Neural cell (in vitro differentiated cells): Measurements from ENCODE around the gene CACNA1B. TPM values are rescaled to one million over a fixed set of nuclear protein-coding genes. Genes with fewer than 3 reads are reported as not detected.

Experiments
- H2AFZ ChIP-seq: fragments of 200-600, 300-800 bp; sonication (generic), shearing (Covaris generic); 2 replicates; pipeline ENCODE4 v1.6.0; 2014; ENCODE audit warnings: low read depth, mild to moderate bottlenecking, antibody characterized with exemption, low read length, moderate library complexity
- H3F3A ChIP-seq: fragments of 200-600 bp; shearing (Covaris generic); 2 replicates; pipeline ENCODE4 v1.6.1; 2016; ENCODE audit warnings: mild to moderate bottlenecking, moderate library complexity, mixed read lengths, antibody characterized with exemption, low read length; ENCODE audit not compliant: insufficient read depth, poor library complexity, severe bottlenecking
- H3K27ac ChIP-seq: fragments of 200-600, 300-800 bp; sonication (generic), shearing (Covaris generic); 2 replicates; pipeline ENCODE4 v1.5.1; 2014; ENCODE audit warnings: mild to moderate bottlenecking, low read length, moderate library complexity
- H3K27me3 ChIP-seq: fragments of 300-800, 200-600 bp; sonication (generic), shearing (Covaris generic); 2 replicates; pipeline ENCODE4 v1.6.0; 2014; ENCODE audit warnings: mild to moderate bottlenecking, low read depth, low read length, moderate library complexity; ENCODE audit not compliant: insufficient read depth
- H3K36me3 ChIP-seq: fragments of 300-800, 200-600 bp; sonication (generic), shearing (Covaris generic); 2 replicates; pipeline ENCODE4 v1.5.1; 2014; ENCODE audit warnings: mild to moderate bottlenecking, antibody characterized with exemption, low read length, moderate library complexity; ENCODE audit not compliant: insufficient read depth
- H3K4me2 ChIP-seq: fragments of 300-800, 200-600 bp; sonication (generic), shearing (Covaris generic); 2 replicates; pipeline ENCODE4 v1.6.0; 2014; ENCODE audit warnings: mild to moderate bottlenecking, low read length
- H3K4me3 ChIP-seq: fragments of 300-800, 200-600 bp; sonication (generic), shearing (Covaris generic); 2 replicates; pipeline ENCODE4 v1.5.1; 2014; ENCODE audit warnings: mild to moderate bottlenecking, low read length, moderate library complexity
- H3K79me2 ChIP-seq: fragments of 200-600 bp; shearing (Covaris generic); replicated peaks from 2 replicates; pipeline ENCODE4 v1.6.0; 2014; ENCODE audit warnings: mild to moderate bottlenecking, low read length, moderate library complexity; ENCODE audit not compliant: insufficient read depth
- H3K9ac ChIP-seq: fragments of 300-800, 200-600 bp; sonication (generic), shearing (Covaris generic); 2 replicates; pipeline ENCODE4 v1.6.1; 2016; ENCODE audit warnings: mild to moderate bottlenecking, low read length, mixed read lengths
- H3K9me2 ChIP-seq: fragments of 200-600 bp; shearing (Covaris generic); 2 replicates; pipeline ENCODE4 v1.6.1; 2016; ENCODE audit warnings: mild to moderate bottlenecking, low read length, mixed read lengths; ENCODE audit not compliant: insufficient read depth
- H3K9me3 ChIP-seq: fragments of 200-600, 300-800 bp; sonication (generic), shearing (Covaris generic); 2 replicates; pipeline ENCODE4 v1.6.1; 2016; ENCODE audit warnings: mild to moderate bottlenecking, mixed run types, low read length, moderate library complexity, mixed read lengths
- H4K20me1 ChIP-seq: fragments of 200-600 bp; shearing (Covaris generic); 2 replicates; pipeline ENCODE4 v1.6.1; 2016; ENCODE audit warnings: mild to moderate bottlenecking, mixed run types; ENCODE audit not compliant: insufficient read depth
- EP300 ChIP-seq: fragments of 450-650 bp; conservative IDR thresholded peaks from 2 replicates; pipeline ENCODE4 v1.6.1; 2014; ENCODE audit warnings: antibody characterized with exemption, mild to moderate bottlenecking, moderate library complexity; ENCODE audit not compliant: poor library complexity, severe bottlenecking
- EZH2 ChIP-seq: fragments of 200-600, 300-800 bp; shearing (Covaris generic), sonication (generic); IDR thresholded peaks from 2 replicates; pipeline ENCODE4 v1.6.1; 2014; ENCODE audit warnings: antibody characterized with exemption, low read length, borderline replicate concordance, mild to moderate bottlenecking; ENCODE audit not compliant: insufficient read depth, poor library complexity, severe bottlenecking
- MXI1 ChIP-seq: fragments of 450-650 bp; conservative IDR thresholded peaks from 2 replicates; pipeline ENCODE4 v1.6.1; 2014; ENCODE audit warnings: antibody characterized with exemption, mild to moderate bottlenecking; ENCODE audit not compliant: poor library complexity, severe bottlenecking
- POLR2AphosphoS5 ChIP-seq: IDR thresholded peaks from 2 replicates; pipeline ENCODE4 v1.6.1; 2012
- RAD21 ChIP-seq: fragments of 450-650 bp; conservative IDR thresholded peaks from 2 replicates; pipeline ENCODE4 v1.6.1; 2014; ENCODE audit warnings: antibody characterized with exemption, mild to moderate bottlenecking, moderate library complexity
- SMC3 ChIP-seq: fragments of 450-650 bp; conservative IDR thresholded peaks from 2 replicates; pipeline ENCODE4 v1.6.1; 2014; ENCODE audit warnings: antibody characterized with exemption, mild to moderate bottlenecking, moderate library complexity; ENCODE audit not compliant: poor library complexity
- TAF1 ChIP-seq: IDR thresholded peaks from 2 replicates; pipeline ENCODE4 v1.6.1; 2012; ENCODE audit warnings: low read depth
- polyA plus RNA-seq: library from polyadenylated mRNA; depleted of rRNA; stranded (reverse); fragments of >200 nt; gene quantifications from 2 replicates; pipeline ENCODE4 v1.2.3, GENCODE V29; 2014
- TF ChIP-seq, protein P1 (sequence below): IDR thresholded peaks from 2 replicates; pipeline ENCODE4 v1.6.1; 2012; ENCODE audit warnings: borderline replicate concordance
- TF ChIP-seq, protein P2 (sequence below): fragments of 450-650 bp; IDR thresholded peaks from 2 replicates; pipeline ENCODE4 v1.5.1; 2014; ENCODE audit warnings: antibody characterized with exemption, mild to moderate bottlenecking, moderate library complexity; ENCODE audit not compliant: poor library complexity, severe bottlenecking

CACNA1B gene
- polyA plus RNA-seq, 1 donor from 2014 or later = 5.8 TPM

DNA sequence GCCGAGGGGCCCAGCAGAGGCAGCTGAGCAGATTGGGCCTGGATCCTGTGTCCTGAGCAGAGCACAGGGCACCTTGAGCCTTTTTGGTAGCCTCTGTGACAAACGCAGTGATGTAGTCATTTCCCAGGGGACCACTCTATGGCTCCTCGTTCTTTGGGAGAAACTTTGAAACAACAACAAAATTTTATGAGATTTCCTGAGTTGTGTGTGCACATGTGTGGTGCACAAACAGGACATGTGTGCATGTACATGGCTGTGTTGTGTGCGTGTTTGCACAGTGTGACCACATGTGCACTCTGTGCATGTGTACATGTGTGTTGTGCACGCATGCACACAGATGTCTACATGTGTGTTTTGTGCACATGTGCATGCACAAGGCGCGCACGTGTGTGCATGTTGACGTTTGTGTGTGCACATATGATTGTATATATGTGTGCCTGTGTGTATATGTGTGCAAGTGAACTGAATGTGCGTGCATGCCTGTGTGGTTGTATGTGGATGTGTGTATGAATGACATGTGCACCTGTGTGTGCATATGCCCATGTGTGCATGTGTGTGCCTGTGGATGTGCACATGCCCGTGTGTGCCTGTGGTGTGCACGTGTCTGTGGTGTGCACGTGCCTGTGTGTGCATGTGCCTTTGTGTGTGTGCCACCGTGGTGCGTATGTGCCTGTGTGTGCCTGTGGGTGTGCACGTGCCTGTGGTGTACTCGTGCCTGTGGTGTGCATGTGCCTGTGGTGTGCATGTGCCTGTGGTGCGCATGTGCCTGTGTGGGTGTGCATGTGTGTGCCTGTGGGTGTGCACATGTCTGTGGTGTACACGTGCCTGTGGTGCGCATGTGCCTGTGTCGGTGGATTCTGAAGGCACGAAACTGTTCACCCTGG lies 221.6 kb downstream of the CACNA1B start:
- TF ChIP-seq, protein P1, sequence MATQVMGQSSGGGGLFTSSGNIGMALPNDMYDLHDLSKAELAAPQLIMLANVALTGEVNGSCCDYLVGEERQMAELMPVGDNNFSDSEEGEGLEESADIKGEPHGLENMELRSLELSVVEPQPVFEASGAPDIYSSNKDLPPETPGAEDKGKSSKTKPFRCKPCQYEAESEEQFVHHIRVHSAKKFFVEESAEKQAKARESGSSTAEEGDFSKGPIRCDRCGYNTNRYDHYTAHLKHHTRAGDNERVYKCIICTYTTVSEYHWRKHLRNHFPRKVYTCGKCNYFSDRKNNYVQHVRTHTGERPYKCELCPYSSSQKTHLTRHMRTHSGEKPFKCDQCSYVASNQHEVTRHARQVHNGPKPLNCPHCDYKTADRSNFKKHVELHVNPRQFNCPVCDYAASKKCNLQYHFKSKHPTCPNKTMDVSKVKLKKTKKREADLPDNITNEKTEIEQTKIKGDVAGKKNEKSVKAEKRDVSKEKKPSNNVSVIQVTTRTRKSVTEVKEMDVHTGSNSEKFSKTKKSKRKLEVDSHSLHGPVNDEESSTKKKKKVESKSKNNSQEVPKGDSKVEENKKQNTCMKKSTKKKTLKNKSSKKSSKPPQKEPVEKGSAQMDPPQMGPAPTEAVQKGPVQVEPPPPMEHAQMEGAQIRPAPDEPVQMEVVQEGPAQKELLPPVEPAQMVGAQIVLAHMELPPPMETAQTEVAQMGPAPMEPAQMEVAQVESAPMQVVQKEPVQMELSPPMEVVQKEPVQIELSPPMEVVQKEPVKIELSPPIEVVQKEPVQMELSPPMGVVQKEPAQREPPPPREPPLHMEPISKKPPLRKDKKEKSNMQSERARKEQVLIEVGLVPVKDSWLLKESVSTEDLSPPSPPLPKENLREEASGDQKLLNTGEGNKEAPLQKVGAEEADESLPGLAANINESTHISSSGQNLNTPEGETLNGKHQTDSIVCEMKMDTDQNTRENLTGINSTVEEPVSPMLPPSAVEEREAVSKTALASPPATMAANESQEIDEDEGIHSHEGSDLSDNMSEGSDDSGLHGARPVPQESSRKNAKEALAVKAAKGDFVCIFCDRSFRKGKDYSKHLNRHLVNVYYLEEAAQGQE = no peak
- TF ChIP-seq, protein P2, sequence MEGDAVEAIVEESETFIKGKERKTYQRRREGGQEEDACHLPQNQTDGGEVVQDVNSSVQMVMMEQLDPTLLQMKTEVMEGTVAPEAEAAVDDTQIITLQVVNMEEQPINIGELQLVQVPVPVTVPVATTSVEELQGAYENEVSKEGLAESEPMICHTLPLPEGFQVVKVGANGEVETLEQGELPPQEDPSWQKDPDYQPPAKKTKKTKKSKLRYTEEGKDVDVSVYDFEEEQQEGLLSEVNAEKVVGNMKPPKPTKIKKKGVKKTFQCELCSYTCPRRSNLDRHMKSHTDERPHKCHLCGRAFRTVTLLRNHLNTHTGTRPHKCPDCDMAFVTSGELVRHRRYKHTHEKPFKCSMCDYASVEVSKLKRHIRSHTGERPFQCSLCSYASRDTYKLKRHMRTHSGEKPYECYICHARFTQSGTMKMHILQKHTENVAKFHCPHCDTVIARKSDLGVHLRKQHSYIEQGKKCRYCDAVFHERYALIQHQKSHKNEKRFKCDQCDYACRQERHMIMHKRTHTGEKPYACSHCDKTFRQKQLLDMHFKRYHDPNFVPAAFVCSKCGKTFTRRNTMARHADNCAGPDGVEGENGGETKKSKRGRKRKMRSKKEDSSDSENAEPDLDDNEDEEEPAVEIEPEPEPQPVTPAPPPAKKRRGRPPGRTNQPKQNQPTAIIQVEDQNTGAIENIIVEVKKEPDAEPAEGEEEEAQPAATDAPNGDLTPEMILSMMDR = no peak
- TF ChIP-seq POLR2AphosphoS5 = no peak
- no peak for TF ChIP-seq EP300
- no peak for TF ChIP-seq TAF1
- no peak for TF ChIP-seq MXI1
- TF ChIP-seq EZH2 = no peak
- no peak for TF ChIP-seq SMC3
- no peak for TF ChIP-seq RAD21
- no peaks in the 10 kb centered on the region for H3K36me3 ChIP-seq
- no peak overlapping the region for H3K27ac ChIP-seq
- H3K9ac ChIP-seq = no peak overlapping the region
- no peaks in the 10 kb centered on the region for H4K20me1 ChIP-seq
- H3K4me2 ChIP-seq = no peak overlapping the region
- H3K9me3 ChIP-seq = no peaks in the 10 kb centered on the region
- no peaks in the 10 kb centered on the region for H3K27me3 ChIP-seq
- no peak overlapping the region for H3K4me3 ChIP-seq
- no peaks in the 10 kb centered on the region for H3F3A ChIP-seq
- no peaks in the 10 kb centered on the region for H3K9me2 ChIP-seq
- H2AFZ ChIP-seq = no peak overlapping the region
- H3K79me2 ChIP-seq = no peaks in the 10 kb centered on the region

DNA sequence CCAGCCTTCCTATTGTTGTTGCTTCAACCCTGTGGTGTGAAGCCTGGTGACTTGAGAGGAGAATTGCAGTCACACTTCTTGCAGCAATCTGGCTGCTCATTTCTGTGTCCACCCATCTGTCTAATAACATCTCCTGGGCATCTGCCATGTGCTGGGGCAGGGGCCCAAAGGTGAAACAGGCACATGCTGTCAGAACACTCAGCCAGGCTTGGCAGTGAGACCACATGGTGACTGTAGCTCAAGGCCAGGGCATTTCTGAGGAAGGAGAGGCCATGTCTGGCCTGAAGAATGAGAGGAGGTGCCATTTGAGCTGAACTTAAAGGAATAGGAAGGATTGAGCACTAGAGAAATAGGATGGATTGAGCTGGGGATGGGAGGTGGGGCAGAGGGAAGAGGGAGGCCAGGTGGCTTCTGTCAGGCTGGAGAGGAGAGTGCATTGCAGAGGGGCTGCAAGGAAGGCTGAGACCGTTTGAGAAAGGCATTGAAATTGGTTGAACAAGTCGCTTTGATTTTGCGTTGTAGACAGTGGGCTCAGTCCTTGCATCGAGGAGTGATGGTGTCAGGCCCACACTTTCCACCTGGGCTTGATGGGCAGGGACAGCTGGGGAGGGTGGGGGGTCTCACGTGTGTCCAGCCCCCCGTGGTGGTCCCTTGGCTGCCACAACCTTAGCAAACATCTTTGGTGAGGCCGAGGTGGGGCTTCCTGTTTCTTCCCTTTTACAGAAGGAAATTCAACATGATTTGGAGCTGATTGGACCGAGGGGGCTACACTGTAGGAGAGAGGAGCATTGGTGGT lies 222.4 kb downstream of the CACNA1B start:
- H3K27ac ChIP-seq = no peak overlapping the region
- TF ChIP-seq POLR2AphosphoS5 (no peak), EP300 (no peak), SMC3 (no peak), TAF1 (no peak), MXI1 (no peak), RAD21 (no peak), EZH2 (no peak)
- TF ChIP-seq, protein P1 = no peak
- TF ChIP-seq, protein P2 = no peak
- H3K4me2 ChIP-seq = no peak overlapping the region

More for the DNA sequence above, 222.4 kb downstream of the CACNA1B start:
- no peaks in the 10 kb centered on the region for H3K9me2 ChIP-seq
- H3K27me3 ChIP-seq = no peaks in the 10 kb centered on the region
- no peaks in the 10 kb centered on the region for H4K20me1 ChIP-seq
- H3K4me3 ChIP-seq = no peak overlapping the region
- no peaks in the 10 kb centered on the region for H3K9me3 ChIP-seq
- H3F3A ChIP-seq = no peaks in the 10 kb centered on the region
- H3K79me2 ChIP-seq = no peaks in the 10 kb centered on the region
- H3K36me3 ChIP-seq = no peaks in the 10 kb centered on the region
- no peak overlapping the region for H2AFZ ChIP-seq
- H3K9ac ChIP-seq = no peak overlapping the region
